Loucy (cell line): ENCODE data around the gene GRHL1.

ENCODE experiments used
- EZH2phosphoT487 ChIP-seq: fragments of 200-600 bp; IDR thresholded peaks from 2 replicates; pipeline ENCODE4 v1.6.1; 2018; ENCODE audit warnings: antibody characterized with exemption, mild to moderate bottlenecking, moderate library complexity, borderline replicate concordance
- TF ChIP-seq, protein P1 (sequence below): fragments of 200-600 bp; sonication (generic); conservative IDR thresholded peaks from 2 replicates; pipeline ENCODE4 v1.5.1; 2014; ENCODE audit warnings: mild to moderate bottlenecking, antibody characterized with exemption, low read length

GRCh38 chr2:9968553-9969497, 17.3 kb downstream of the GRHL1 start:
- TF ChIP-seq, protein P1, sequence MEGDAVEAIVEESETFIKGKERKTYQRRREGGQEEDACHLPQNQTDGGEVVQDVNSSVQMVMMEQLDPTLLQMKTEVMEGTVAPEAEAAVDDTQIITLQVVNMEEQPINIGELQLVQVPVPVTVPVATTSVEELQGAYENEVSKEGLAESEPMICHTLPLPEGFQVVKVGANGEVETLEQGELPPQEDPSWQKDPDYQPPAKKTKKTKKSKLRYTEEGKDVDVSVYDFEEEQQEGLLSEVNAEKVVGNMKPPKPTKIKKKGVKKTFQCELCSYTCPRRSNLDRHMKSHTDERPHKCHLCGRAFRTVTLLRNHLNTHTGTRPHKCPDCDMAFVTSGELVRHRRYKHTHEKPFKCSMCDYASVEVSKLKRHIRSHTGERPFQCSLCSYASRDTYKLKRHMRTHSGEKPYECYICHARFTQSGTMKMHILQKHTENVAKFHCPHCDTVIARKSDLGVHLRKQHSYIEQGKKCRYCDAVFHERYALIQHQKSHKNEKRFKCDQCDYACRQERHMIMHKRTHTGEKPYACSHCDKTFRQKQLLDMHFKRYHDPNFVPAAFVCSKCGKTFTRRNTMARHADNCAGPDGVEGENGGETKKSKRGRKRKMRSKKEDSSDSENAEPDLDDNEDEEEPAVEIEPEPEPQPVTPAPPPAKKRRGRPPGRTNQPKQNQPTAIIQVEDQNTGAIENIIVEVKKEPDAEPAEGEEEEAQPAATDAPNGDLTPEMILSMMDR: no peak
- TF ChIP-seq EZH2phosphoT487: no peak
